ENCODE measurements around the gene LHX1.

DNA sequence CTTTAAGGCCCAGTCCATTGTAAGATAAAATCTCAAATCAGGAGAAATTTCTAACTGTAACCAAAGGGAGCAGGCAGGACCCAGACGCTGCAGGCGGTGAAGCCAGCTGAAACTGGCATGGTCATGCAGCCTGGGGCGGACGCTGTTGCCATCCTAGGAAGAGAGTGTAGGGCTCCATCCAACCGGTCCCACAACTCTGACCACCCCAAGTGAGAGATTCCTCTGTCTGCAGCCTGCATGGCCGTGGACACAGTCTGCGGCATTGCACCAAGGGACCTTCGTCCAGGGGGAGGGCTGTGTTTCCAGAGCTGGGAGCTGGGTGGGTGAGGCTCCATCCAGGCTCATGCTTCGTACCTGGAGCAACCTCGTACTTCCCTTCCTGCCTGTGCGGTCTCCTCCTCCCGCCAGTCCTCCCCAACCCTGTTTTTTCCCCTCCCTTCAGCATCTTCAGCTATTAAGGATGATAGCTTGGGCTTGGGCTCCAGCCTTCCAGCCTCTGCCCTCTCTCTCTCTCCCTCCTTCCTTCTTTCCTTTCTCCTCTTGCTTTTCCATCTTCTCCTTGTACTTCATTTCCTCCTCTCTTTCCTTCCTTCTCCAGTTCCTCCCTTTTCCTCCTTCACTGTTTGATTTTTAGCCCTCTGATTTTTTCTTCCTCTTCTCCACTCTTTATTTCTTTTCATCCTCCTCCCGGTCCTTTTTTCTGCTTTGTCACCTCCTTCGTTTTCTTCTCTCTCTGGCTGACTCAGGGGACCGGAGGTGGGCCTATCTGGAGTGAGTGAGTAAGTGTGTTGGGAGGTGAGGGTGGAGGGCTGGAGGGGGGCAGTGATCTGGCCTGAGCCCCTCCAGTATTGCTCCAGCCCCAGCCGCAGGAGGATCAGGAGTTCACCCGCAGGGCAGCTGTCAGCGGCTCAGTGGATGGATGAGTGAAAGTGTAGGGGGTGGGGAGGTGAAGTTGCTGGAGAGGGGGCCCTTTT, 17.0 kb upstream of the LHX1 start:
- TF ChIP-seq, protein P1, sequence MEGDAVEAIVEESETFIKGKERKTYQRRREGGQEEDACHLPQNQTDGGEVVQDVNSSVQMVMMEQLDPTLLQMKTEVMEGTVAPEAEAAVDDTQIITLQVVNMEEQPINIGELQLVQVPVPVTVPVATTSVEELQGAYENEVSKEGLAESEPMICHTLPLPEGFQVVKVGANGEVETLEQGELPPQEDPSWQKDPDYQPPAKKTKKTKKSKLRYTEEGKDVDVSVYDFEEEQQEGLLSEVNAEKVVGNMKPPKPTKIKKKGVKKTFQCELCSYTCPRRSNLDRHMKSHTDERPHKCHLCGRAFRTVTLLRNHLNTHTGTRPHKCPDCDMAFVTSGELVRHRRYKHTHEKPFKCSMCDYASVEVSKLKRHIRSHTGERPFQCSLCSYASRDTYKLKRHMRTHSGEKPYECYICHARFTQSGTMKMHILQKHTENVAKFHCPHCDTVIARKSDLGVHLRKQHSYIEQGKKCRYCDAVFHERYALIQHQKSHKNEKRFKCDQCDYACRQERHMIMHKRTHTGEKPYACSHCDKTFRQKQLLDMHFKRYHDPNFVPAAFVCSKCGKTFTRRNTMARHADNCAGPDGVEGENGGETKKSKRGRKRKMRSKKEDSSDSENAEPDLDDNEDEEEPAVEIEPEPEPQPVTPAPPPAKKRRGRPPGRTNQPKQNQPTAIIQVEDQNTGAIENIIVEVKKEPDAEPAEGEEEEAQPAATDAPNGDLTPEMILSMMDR (IDR thresholded peaks at IDR 0.05; ENCODE audit: low read depth, low read length, missing input control), result no peak
- TF ChIP-seq EGR1 (IDR thresholded peaks at IDR 0.05; ENCODE audit: low read depth in 2 of 2) (no peak), YY1 (IDR thresholded peaks at IDR 0.05) (no peak), SP1 (IDR thresholded peaks at IDR 0.05) (no peak), RAD21 (IDR thresholded peaks at IDR 0.05) (no peak), TAF1 (conservative IDR thresholded peaks at IDR 0.05) (no peak)
- TF ChIP-seq, protein P2, sequence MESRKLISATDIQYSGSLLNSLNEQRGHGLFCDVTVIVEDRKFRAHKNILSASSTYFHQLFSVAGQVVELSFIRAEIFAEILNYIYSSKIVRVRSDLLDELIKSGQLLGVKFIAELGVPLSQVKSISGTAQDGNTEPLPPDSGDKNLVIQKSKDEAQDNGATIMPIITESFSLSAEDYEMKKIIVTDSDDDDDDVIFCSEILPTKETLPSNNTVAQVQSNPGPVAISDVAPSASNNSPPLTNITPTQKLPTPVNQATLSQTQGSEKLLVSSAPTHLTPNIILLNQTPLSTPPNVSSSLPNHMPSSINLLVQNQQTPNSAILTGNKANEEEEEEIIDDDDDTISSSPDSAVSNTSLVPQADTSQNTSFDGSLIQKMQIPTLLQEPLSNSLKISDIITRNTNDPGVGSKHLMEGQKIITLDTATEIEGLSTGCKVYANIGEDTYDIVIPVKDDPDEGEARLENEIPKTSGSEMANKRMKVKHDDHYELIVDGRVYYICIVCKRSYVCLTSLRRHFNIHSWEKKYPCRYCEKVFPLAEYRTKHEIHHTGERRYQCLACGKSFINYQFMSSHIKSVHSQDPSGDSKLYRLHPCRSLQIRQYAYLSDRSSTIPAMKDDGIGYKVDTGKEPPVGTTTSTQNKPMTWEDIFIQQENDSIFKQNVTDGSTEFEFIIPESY (IDR thresholded peaks at IDR 0.05), result no peak
